Left lung (tissue), 10 donors: Measurements from ENCODE around the gene PKHD1. TPM values are rescaled to one million over a fixed set of nuclear protein-coding genes. Genes with fewer than 3 reads are reported as not detected.

Source experiments
- ATAC-seq: fragments of 200-7000 bp; cut with Tn5 transposase; one replicate; pipeline ENCODE4 v1.9.1; 2020; ENCODE audit warnings: moderate library complexity
- DNase-seq, 4 donors: peaks; one replicate each; pipeline ENCODE4 v3.0.0-alpha.2; 2013 to 2020
- H3K27ac ChIP-seq, 2 donors: fragments of 200-600 bp; sonication (generic) in 1 of 2; one replicate each; pipeline versions ENCODE4 v1.5.0 to v1.8.0; 2020 to 2021
- H3K27me3 ChIP-seq, 2 donors: fragments of 200-600 bp; sonication (generic) in 1 of 2; one replicate each; pipeline versions ENCODE4 v1.5.0 to v1.8.0; 2020 to 2021
- H3K36me3 ChIP-seq, 2 donors: fragments of 200-600 bp; sonication (generic) in 1 of 2; one replicate each; pipeline versions ENCODE4 v1.5.0 to v1.8.0; 2020 to 2021
- H3K4me1 ChIP-seq, 2 donors: fragments of 200-600 bp; one replicate each; pipeline ENCODE4 v1.8.0; 2021
- H3K4me3 ChIP-seq, 2 donors: fragments of 200-600 bp; sonication (generic) in 1 of 2; one replicate each; pipeline versions ENCODE4 v1.5.0 to v1.8.0; 2020 to 2021; ENCODE audit warnings: mild to moderate bottlenecking in 1 of 2
- H3K9me3 ChIP-seq, 2 donors: fragments of 200-600 bp; sonication (generic) in 1 of 2; one replicate each; pipeline versions ENCODE4 v1.5.0 to v1.8.0; 2020 to 2021
- intact Hi-C, 2 donors: fragments of 100-400 bp; cut with DNase I; formaldehyde crosslinking; loops; one replicate each; pipeline versions ENCODE4 v1.11.2 to v1.14.2; 2022
- polyA plus RNA-seq, 6 donors: library from polyadenylated mRNA; unstranded; fragments of 120-200 nt; gene quantifications; one replicate each; pipeline ENCODE4 v1.2.1, GENCODE V29; 2013; ENCODE audit not compliant: insufficient read length in 6 of 6
- total RNA-seq, 2 donors: library from RNA; stranded (reverse); fragmentation: NEBNext Ultra II Directional; extraction: Animal tissue kit (Norgen Biotek cat#: 25700); gene quantifications; one replicate each; pipeline ENCODE4 v1.2.1, GENCODE V29; 2021
- TF ChIP-seq, protein P1 (sequence below), 2 donors: fragments of 200-600 bp; sonication (generic) in 1 of 2; IDR thresholded peaks; one replicate each; pipeline versions ENCODE4 v1.5.0 to v1.8.0; 2021; ENCODE audit warnings: antibody characterized with exemption in 2 of 2
- donor health status: DM: no; HTN: yes; CAD: no.
- donor health status: DM: no; HTN: no; CAD: no.

Gene PKHD1
- total and polyA plus RNA-seq, 8 donors = 0.29 to 7.9 (median 6.2) TPM

DNA sequence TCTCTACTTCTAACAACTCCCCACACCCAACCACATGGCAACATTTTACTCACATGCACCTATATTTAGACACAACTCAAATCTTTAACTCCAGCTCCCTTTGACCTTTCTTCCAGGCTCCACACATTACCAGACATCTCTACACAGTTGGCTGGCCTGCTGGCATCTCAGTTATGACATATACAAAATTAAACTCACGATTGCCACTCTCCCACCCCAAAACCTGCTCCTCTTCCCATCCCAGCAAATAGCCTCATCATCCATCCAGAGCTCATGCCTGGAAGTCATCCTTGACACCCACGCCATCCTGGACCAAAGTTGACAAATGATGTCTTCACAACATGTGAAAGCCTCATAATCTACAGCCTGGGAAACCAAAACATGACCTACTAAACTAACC is 176.6 kb downstream of the PKHD1 start:
- ATAC-seq (no peak), DNase-seq (no peak)
- Histone ChIP-seq H3K9me3 (no peaks in the 10 kb centered on the region), H3K36me3 (no peaks in the 10 kb centered on the region), H3K4me1 (no peaks in the 10 kb centered on the region), H3K4me3 (no peak overlapping the region), H3K27ac (no peak overlapping the region), H3K27me3 (no peaks in the 10 kb centered on the region)
- TF ChIP-seq, protein P1, sequence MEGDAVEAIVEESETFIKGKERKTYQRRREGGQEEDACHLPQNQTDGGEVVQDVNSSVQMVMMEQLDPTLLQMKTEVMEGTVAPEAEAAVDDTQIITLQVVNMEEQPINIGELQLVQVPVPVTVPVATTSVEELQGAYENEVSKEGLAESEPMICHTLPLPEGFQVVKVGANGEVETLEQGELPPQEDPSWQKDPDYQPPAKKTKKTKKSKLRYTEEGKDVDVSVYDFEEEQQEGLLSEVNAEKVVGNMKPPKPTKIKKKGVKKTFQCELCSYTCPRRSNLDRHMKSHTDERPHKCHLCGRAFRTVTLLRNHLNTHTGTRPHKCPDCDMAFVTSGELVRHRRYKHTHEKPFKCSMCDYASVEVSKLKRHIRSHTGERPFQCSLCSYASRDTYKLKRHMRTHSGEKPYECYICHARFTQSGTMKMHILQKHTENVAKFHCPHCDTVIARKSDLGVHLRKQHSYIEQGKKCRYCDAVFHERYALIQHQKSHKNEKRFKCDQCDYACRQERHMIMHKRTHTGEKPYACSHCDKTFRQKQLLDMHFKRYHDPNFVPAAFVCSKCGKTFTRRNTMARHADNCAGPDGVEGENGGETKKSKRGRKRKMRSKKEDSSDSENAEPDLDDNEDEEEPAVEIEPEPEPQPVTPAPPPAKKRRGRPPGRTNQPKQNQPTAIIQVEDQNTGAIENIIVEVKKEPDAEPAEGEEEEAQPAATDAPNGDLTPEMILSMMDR (IDR thresholded peaks at IDR 0.05) = no peak
- intact Hi-C loops = no loop called here

DNA sequence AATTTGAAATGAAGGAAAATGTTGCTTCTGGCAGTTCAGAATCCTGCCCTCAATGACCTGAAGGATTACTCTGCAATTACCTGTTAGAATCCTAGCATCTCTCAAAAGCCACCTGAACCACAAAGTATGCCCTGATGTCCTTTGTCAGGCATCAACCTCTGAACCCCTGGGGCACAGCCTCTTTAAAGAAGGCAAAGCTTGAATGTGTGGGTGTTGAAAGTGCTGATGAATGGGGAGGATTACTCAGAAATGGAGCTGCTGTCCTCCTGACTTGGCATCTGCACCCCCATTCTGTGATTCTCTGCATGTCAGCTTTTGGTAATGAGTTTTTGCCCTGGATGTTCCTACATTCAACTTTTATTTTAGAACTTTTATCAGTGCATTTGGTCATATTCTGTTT is 179.2 kb downstream of the PKHD1 start:
- TF ChIP-seq, protein P1 (IDR thresholded peaks at IDR 0.05) = no peak
- no peak for ATAC-seq

DNA sequence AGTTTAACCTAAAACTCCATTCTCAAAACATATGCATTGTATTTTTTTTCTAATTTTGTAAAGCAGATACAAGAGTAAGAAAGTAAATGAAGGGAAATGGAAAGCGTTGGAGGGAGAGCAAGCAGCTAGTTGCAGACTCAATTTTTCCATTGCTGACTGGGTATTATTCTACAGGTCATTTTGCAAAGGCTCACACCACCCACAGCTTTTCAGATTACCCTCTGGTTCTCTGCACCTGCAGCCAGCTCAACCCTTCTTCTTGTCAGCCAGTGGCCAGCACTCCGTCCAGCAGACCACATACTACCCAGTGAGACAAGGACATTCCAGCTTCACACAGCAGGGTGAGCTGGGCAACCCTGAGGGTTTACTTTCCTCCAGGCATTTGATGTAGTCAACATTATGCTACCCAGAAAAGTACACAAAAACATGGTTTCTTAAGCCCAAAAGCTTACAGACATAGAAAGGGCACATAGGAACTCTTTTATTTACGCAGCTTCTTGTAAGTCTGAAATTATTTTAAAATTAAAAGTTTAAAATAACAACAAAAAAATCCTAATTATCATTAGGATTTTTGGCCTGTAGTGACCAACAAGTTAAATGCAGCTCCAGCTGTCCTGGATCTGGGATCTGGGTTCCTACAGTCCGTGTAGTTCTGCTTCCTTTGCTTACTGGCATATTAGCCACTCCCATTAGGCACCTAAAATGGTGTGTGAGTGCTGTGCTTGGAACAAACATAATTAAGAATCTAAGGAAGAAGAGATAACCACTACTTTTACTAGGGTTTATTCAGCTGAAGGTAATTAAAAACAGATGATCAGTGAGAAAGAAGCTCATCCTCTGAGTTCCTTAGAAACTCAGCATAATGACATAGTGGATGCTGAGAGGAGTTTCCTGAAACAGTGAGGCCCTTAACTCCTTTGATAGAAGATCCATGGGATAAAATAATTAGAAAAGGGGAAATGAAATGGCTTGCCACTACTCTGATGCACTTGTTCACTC is 185.3 kb downstream of the PKHD1 start:
- Histone ChIP-seq H3K27me3 (no peaks in the 10 kb centered on the region), H3K4me1 (no peaks in the 10 kb centered on the region), H3K4me3 (no peak overlapping the region), H3K9me3 (no peaks in the 10 kb centered on the region), H3K36me3 (no peaks in the 10 kb centered on the region), H3K27ac (no peak overlapping the region)
- intact Hi-C loops = no loop called here
- TF ChIP-seq, protein P1 (IDR thresholded peaks at IDR 0.05) = no peak
- DNase-seq (no peak), ATAC-seq (no peak)

More for the DNA sequence above, 179.2 kb downstream of the PKHD1 start:
- no peaks in the 10 kb centered on the region for H3K9me3 ChIP-seq
- no peaks in the 10 kb centered on the region for H3K4me1 ChIP-seq
- H3K27me3 ChIP-seq = no peaks in the 10 kb centered on the region
- no peaks in the 10 kb centered on the region for H3K36me3 ChIP-seq
- intact Hi-C loops = no loop called here
- no peak overlapping the region for H3K27ac ChIP-seq
- DNase-seq = no peak
- no peak overlapping the region for H3K4me3 ChIP-seq

- DNase-seq (no peak), ATAC-seq (no peak)
- no peaks in the 10 kb centered on the region for H3K4me1 ChIP-seq
- H3K27ac ChIP-seq = no peak overlapping the region
- H3K27me3 ChIP-seq = no peaks in the 10 kb centered on the region
- H3K9me3 ChIP-seq = no peaks in the 10 kb centered on the region
- TF ChIP-seq, protein P1 (IDR thresholded peaks at IDR 0.05) = no peak
- intact Hi-C loops = no loop called here
- no peak overlapping the region for H3K4me3 ChIP-seq
- no peaks in the 10 kb centered on the region for H3K36me3 ChIP-seq
Measured at GRCh38 chr6:51893366-51893765, 194.0 kb downstream of the PKHD1 start.

GRCh38 chr6:51892750-51893149 is 194.7 kb downstream of the PKHD1 start:
- Histone ChIP-seq H3K9me3 (no peaks in the 10 kb centered on the region), H3K4me3 (no peak overlapping the region), H3K4me1 (no peaks in the 10 kb centered on the region), H3K27ac (no peak overlapping the region), H3K36me3 (no peaks in the 10 kb centered on the region), H3K27me3 (no peaks in the 10 kb centered on the region)
- intact Hi-C loops = no loop called here
- ATAC-seq (no peak), DNase-seq (no peak)
- TF ChIP-seq, protein P1 (IDR thresholded peaks at IDR 0.05) = no peak
